Measurements from ENCODE around the gene SPTBN1. TPM values are rescaled to one million over a fixed set of nuclear protein-coding genes. Genes with fewer than 3 reads are reported as not detected.

Gene SPTBN1
- total RNA-seq, 1 experiment from 2014 or later = 262 TPM

GRCh38 chr2:54595161-54595803 is 139.2 kb downstream of the SPTBN1 start:
- intact Hi-C loops (cut with micrococcal nuclease; ENCODE audit: unreplicated experiment) = no loop called here
- Histone ChIP-seq H3K27ac (no peak overlapping the region), H3K4me3 (no peak overlapping the region), H3K79me2 (ENCODE audit: low read depth) (peaks cover 99% of the 10 kb centered on the region), H3K9me2 (ENCODE audit: insufficient read depth) (no peaks in the 10 kb centered on the region), H4K20me1 (ENCODE audit: insufficient read depth) (peaks cover 14% of the 10 kb centered on the region), H3F3A (ENCODE audit: insufficient read depth, low read depth) (peaks cover 1% of the 10 kb centered on the region; the same call in 1 of the 2 replicates), H2AFZ (no peak overlapping the region), H3K27me3 (ENCODE audit: insufficient read depth, low read depth) (no peaks in the 10 kb centered on the region), H3K36me3 (ENCODE audit: low read depth) (peaks cover 29% of the 10 kb centered on the region; the same call in 1 of the 2 replicates), H3K9me3 (ENCODE audit: insufficient read depth, low read depth) (no peaks in the 10 kb centered on the region), H3K4me1 (replicated peaks; ENCODE audit: insufficient read depth) (peaks cover 4% of the 10 kb centered on the region), H3K4me2 (no peak overlapping the region)
- TF ChIP-seq CTCF (conservative IDR thresholded peaks at IDR 0.05) (no peak), EZH2 (IDR thresholded peaks at IDR 0.05; ENCODE audit: low read depth) (no peak)
- no peak for DNase-seq
- POLR2A ChIA-PET (ENCODE audit: unreplicated experiment) = no interaction called here
- BruUV-seq (replicated peaks) = no TSS peak
- CTCF ChIA-PET = interaction anchor here (0.9 kb wide), 1 partner anchor 16 kb away, joined by 3 read pairs; no protein-coding TSS in a partner anchor

- POLR2A ChIA-PET (ENCODE audit: unreplicated experiment) = no interaction called here
- Histone ChIP-seq H3K4me2 (no peak overlapping the region), H3K79me2 (ENCODE audit: low read depth) (peaks cover 99% of the 10 kb centered on the region), H3K27me3 (ENCODE audit: insufficient read depth, low read depth) (no peaks in the 10 kb centered on the region), H2AFZ (no peak overlapping the region), H3K9me2 (ENCODE audit: insufficient read depth) (no peaks in the 10 kb centered on the region), H4K20me1 (ENCODE audit: insufficient read depth) (peaks cover 10% of the 10 kb centered on the region), H3K36me3 (ENCODE audit: low read depth) (peaks cover 31% of the 10 kb centered on the region; the same call in 1 of the 2 replicates), H3K4me1 (replicated peaks; ENCODE audit: insufficient read depth) (no peaks in the 10 kb centered on the region), H3K4me3 (no peak overlapping the region), H3K9me3 (ENCODE audit: insufficient read depth, low read depth) (no peaks in the 10 kb centered on the region), H3K27ac (no peak overlapping the region), H3F3A (ENCODE audit: insufficient read depth, low read depth) (no peaks in the 10 kb centered on the region)
- CTCF ChIA-PET = interaction anchor here (0.5 kb wide), 1 partner anchor 103 kb away, joined by 5 read pairs; no protein-coding TSS in a partner anchor
- TF ChIP-seq EZH2 (IDR thresholded peaks at IDR 0.05; ENCODE audit: low read depth) (no peak), CTCF (conservative IDR thresholded peaks at IDR 0.05) (no peak)
- BruUV-seq (replicated peaks) = no TSS peak
- DNase-seq = no peak
- intact Hi-C loops (cut with micrococcal nuclease; ENCODE audit: unreplicated experiment) = no loop called here
Measured at GRCh38 chr2:54595999-54596902, 140.1 kb downstream of the SPTBN1 start.

GRCh38 chr2:54597153-54597848 is 141.2 kb downstream of the SPTBN1 start:
- no peak overlapping the region for H3K4me3 ChIP-seq
- DNase-seq = no peak
- no peaks in the 10 kb centered on the region for H3K4me1 ChIP-seq (replicated peaks; ENCODE audit: insufficient read depth)
- peaks cover 10% of the 10 kb centered on the region for H4K20me1 ChIP-seq (ENCODE audit: insufficient read depth)
- H3F3A ChIP-seq (ENCODE audit: insufficient read depth, low read depth) = no peaks in the 10 kb centered on the region
- ChIA-PET POLR2A (ENCODE audit: unreplicated experiment) (interaction anchor here (0.6 kb wide), 1 partner anchor 66 kb away, joined by 15 read pairs; no protein-coding TSS in a partner anchor), CTCF (interaction anchor here (0.5 to 0.6 kb wide), 2 partner anchors 104 to 437 kb away, joined by 3 to 5 read pairs; no protein-coding TSS in a partner anchor)
- TF ChIP-seq EZH2 (IDR thresholded peaks at IDR 0.05; ENCODE audit: low read depth) (no peak), CTCF (conservative IDR thresholded peaks at IDR 0.05) (no peak)
- intact Hi-C loops (cut with micrococcal nuclease; ENCODE audit: unreplicated experiment) = no loop called here
- peaks cover 31% of the 10 kb centered on the region; the same call in 1 of the 2 replicates for H3K36me3 ChIP-seq (ENCODE audit: low read depth)
- no peak overlapping the region for H3K27ac ChIP-seq
- no TSS peak for BruUV-seq (replicated peaks)
- H3K27me3 ChIP-seq (ENCODE audit: insufficient read depth, low read depth) = no peaks in the 10 kb centered on the region
- no peak overlapping the region for H2AFZ ChIP-seq
- no peaks in the 10 kb centered on the region for H3K9me2 ChIP-seq (ENCODE audit: insufficient read depth)
- H3K79me2 ChIP-seq (ENCODE audit: low read depth) = peaks cover 99% of the 10 kb centered on the region
- no peak overlapping the region for H3K4me2 ChIP-seq
- H3K9me3 ChIP-seq (ENCODE audit: insufficient read depth, low read depth) = no peaks in the 10 kb centered on the region

Measured in PC-9 (cell line).